A673 (cell line): ENCODE data around the gene PLEK.

Experiments used
- CTCF ChIP-seq: fragments of 300-800, 200-600 bp; sonication (generic); conservative IDR thresholded peaks from 2 replicates; pipeline ENCODE4 v1.5.1; 2017; ENCODE audit warnings: low read depth, mild to moderate bottlenecking, antibody characterized with exemption, low read length, moderate library complexity, mixed read lengths
- EZH2 ChIP-seq: fragments of 200-600 bp; sonication (generic); IDR thresholded peaks from 2 replicates; pipeline ENCODE4 v1.6.1; 2017; ENCODE audit warnings: borderline replicate concordance, low read depth, mild to moderate bottlenecking, mixed read lengths, antibody characterized with exemption, low read length; ENCODE audit not compliant: poor library complexity, severe bottlenecking

DNA sequence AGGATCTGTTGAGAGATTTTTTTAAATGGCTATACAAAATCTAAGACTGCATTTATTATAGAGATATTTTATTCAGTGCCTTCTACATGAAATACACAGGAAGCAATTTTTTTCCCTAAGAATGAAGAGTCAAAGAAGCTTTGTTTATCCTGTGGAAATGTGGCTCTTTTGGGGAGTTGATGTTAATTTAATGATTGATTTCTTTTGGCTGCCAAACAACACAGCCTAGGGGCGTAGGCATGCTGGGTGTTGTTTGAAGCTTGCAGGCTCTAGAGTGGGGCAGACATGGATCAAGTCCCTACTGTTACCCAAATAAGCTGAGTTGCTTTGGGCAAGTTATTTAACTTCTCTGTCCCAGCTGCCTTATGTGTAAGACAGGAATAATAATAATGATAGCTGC lies 21.1 kb upstream of the PLEK start:
- TF ChIP-seq CTCF (no peak), EZH2 (no peak)
